Adipose tissue (tissue), 3 donors: Measurements from ENCODE around the gene EXOSC7. TPM values are rescaled to one million over a fixed set of nuclear protein-coding genes. Genes with fewer than 3 reads are reported as not detected.
"Not testable (repeated sequence)": the region's sequence is repeated elsewhere in the genome, so short reads cannot be mapped to it uniquely, and the experiment has no call there.

Experiments used
- H3K27ac ChIP-seq: one replicate; pipeline ENCODE4 v1.5.1; 2013; ENCODE audit warnings: low read depth, low read length
- WGBS, 3 donors: extraction: QIAGEN DNeasy Blood & Tissue Kit; methylation state at CpG; one replicate each; pipeline ENCODE4 v1.1.7; 2013; 5-methylcytosine and 5-hydroxymethylcytosine counted together
- polyA plus RNA-seq, 3 donors: library from polyadenylated mRNA; stranded (reverse); fragments of 200-250 nt; gene quantifications; one replicate each; pipeline ENCODE4 v1.2.3, GENCODE V29; 2013
- donor health status: healthy with polysubstance abuse.
- donor health status: Bipolar disorder and iron deficiency.
- donor health status: healthy.

Gene EXOSC7
- polyA plus RNA-seq, 3 donors, result 17.1 to 24.1 (median 22.8) TPM

DNA sequence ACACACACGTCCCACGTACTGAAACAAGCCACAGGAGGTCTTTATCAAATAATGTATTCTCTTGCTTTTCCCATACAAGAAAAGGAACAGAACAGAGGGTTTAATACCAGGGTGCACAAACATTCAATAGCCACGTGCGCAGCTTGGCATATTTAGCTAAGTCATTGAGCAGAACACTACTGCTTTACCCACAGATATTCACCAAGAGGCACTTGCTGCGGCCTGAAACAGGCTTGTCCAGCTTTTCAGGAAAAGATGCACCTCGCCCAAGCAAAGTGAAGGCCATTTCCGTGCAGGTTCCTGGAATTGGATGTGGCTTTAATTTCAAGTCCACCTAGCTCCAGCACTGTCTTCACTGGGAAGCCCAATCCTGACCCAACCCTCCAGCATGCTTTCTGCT, 17.7 kb upstream of the EXOSC7 start:
- no peak overlapping the region for H3K27ac ChIP-seq
- WGBS, 3 donors, result 88 to 93% (median 91%) methylated on average over 7 of the region's 7 CpGs

DNA sequence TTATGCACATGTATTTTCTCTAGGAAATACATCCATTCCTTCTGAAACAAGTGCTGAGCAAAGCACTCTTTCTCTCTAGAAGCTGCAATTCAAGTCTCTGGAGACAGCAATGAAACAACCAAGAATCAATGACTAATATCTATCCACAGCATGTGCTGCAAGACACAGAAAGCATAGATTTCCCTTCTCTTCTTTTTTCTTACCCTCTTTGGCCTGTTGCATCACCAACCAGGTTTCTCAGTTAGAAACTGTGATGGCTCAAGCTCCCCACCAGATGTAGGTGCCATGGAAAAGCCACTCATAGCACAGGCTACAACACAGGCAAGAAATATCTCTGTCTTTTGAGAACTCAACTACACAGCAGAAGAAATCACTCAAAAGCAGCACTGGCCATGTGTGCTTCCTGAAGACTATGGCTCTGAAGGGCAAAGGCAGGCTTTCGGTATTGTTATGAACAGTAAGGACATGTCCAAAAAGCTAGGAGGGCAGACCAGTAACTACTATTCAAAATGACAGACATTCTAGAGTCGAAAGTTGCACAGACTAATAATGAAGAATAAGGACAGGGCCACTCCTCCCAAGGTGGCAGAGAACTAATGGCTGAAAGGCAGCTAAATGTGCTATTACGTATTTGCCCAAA, 15.5 kb upstream of the EXOSC7 start:
- 91 to 97% (median 95%) methylated on average over 3 of the region's 3 CpGs for WGBS, 3 donors
- no peak overlapping the region for H3K27ac ChIP-seq

DNA sequence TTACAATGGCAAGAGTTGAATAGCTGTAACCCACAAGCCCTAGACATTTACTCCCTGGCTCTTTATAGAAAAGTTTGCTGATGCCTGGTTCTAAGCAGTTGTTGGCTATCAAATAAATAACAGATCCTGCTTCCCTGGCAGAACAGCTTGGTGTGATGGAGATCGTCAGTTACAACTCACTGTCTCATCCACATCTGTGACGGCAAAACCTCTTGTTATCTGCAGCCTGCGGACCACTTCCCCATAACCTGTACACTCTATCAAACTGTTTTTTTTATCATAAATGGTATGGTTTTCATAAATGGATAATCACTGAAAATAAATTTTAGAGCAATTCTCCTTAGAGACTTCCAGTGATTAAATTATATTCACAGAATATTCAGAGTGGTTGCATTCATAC, 14.2 kb upstream of the EXOSC7 start:
- 74 to 88% (median 76%) methylated on average over 3 of the region's 3 CpGs for WGBS, 3 donors
- no peak overlapping the region for H3K27ac ChIP-seq

DNA sequence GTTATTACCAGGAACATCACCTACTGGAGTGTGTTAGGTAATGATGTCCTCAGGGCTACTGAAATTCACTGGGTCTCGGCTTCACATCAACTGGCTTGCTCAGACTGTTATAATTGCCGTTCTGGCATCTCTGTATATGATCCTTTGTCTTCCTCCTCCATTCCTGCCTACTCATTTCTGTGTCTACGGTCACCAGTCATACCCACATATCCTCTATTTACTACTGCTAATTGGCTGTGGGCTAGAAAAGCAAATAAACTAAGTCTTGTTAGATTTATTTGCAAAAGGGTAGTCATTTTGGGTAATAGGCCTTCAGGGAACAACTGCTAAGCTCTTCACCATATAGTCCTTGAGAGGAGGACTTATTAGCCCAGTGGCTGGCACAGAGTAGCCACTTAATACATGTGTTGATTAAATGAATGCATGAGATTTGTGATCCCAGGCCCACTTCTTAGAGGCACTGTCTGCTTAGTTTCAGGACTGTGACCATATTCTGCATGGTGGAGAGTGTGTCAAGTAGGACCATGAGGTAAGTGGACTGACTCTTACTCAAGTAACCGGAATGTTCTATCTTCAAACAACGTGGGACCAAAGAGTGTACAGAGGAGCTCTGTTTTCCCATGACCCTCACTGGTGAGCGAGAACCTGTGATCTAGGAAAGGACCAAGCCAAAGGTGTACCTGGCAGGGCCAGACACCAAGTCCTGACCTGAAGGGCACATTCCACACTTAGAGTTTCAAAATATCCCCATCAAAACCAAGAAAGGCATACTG, 13.2 kb upstream of the EXOSC7 start:
- no peak overlapping the region for H3K27ac ChIP-seq

DNA sequence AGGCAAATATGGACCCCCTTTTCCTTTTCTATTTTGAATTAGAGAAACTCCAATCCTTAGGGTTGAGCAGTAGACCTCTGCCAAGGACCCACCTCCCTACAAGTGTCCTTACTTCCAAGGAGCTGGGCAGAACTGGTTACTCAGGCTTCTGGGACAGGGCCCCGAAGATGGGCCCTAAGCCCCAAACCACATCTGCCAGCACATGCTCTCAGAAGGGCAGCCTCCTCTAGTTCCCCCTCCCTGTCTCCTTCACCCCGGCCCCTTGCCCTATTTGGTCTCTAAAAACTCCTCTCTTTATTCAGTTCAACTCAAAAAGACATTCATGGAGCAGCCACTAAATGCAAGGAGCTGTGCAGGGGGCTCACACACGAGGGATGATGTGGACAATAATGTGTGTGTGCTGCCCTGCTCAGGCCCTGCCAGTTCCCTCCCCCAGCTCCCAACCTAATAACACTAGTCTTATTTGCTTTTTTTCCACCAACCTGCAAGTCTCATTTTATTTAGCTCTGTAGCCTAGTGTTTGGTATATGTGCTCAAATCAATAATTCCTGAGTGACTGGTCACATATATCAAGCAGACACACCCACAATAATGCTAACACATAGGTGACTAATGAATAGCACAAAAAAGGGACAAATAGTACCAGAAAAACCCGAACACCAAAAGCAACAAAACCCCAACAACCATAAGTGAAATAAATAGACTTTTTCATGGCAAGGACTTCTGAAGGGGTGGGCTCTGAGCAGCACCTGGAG, 12.3 kb upstream of the EXOSC7 start:
- 69 to 84% (median 78%) methylated on average over 4 of the region's 4 CpGs for WGBS, 3 donors
- no peak overlapping the region for H3K27ac ChIP-seq

More for the DNA sequence above, 13.2 kb upstream of the EXOSC7 start:
- 76 to 92% (median 82%) methylated on average over 6 of the region's 6 CpGs for WGBS, 3 donors

DNA sequence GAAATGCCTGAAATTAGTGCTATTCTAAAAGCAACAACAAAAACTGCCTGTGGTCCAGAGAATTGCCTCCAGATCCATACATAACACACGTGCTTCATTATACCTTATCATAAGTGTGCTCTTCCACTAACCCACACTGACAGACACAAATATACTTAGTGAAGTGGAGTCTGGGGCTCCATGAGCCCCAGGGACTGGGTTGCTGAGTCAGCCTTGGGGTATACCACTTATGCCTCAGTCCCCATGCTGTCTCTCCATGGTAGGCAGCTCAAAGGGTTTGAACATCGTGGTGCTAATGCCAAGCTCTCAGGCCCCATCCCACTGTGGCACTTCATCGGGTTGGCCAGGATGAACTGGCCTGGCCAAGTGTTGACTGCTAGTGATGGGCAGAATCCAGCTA, 10.9 kb upstream of the EXOSC7 start:
- 85 to 91% (median 88%) methylated on average over 3 of the region's 3 CpGs for WGBS, 3 donors
- H3K27ac ChIP-seq, result no peak overlapping the region

DNA sequence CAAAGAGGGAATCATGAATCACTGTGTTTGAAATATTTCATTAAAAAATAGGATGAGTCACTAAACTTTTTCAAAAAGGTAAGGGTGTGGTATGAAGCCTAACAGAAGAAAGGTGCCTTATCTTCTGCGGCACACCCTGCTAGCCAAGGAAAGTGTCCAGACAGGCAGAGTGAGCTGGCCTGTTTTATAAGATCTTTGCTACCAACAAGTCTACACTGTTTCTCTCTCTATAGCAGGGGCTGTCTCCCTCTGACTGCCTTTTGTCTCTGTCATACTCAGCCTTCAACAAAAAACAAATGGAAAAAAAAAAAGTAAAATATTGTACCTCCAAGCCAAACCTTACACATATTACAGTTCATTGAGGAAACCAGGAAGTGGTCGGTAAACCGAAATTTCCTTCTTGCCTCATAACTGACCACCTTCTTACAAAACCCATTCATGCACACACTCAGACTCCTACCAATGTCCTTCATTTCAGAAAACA, 9.2 kb upstream of the EXOSC7 start:
- no peak overlapping the region for H3K27ac ChIP-seq
- 48 to 84% (median 54%) methylated on average over 3 of the region's 3 CpGs for WGBS, 3 donors

DNA sequence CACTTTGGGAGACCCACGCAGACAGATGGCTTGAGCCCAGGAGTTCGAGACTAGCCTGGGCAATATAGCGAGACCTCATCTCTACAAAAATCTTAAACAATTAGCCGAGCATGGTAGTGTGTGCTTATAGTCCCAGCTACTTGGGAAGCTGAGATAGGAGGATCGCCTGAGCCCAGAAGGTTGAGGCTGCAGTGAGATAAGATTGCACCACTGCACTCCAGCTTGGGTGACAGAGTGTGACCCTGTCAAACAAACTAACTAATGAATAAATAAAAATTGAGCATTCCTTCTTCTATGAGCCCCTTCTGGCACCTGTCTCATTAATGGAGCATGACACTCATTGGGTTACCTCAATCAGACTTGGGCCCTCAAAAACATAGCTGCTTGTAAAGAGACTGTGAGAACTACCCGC, 7.6 kb upstream of the EXOSC7 start:
- no peak overlapping the region for H3K27ac ChIP-seq
- 88 to 92% (median 92%) methylated on average over 6 of the region's 6 CpGs for WGBS, 3 donors

DNA sequence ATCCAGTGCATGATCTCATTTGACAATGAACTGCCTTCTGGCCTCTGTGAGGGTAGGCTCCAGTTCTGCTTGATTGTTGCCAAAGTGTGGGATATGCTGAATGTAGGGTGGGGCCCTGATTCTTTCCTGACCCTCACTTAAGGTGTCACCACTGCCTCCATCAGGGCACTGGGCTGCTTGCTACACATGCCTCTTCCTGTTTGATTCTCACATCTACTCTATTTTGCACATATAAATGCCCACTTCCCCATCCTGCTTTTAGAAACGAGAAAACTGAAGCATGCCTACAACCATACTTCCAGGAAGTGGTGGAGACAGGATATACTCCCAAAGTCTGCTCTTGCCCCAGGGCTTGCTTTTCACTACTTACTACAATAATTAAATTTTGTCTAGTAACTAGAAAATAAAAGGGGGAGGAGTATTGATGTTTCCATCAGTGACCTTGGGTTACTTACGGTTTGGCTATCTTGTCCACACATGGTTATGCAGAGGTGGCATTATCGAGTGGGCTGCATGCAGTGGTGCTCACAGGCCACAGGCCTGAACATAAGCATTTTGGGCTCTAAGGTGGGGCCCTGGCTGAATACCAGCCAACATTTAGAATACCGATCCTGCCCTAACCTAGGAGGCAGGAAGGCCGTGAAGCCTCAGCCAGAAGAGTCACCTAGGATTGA, 6.8 kb upstream of the EXOSC7 start:
- no peak overlapping the region for H3K27ac ChIP-seq
- WGBS, 3 donors, result 72 to 78% (median 76%) methylated on average over 5 of the region's 5 CpGs

DNA sequence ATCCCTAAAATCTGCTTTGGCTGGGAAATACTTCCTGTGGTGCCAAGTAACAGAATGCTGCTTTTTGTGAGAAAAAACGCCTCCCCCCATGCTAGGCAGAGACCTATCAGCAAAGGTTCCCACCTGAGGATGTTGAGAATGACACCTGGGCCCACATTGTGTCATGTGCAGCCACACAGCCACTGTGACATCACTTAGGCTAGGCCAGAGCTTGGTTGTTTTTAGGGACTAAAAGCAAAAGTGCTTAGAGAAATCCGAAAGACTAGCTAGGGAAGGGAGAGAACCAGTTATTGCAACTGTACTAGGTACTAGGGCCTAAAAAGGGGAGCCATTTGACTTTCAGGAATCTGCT, 6.2 kb upstream of the EXOSC7 start:
- 73 to 78% (median 75%) methylated on average over 2 of the region's 2 CpGs for WGBS, 3 donors
- H3K27ac ChIP-seq, result no peak overlapping the region

DNA sequence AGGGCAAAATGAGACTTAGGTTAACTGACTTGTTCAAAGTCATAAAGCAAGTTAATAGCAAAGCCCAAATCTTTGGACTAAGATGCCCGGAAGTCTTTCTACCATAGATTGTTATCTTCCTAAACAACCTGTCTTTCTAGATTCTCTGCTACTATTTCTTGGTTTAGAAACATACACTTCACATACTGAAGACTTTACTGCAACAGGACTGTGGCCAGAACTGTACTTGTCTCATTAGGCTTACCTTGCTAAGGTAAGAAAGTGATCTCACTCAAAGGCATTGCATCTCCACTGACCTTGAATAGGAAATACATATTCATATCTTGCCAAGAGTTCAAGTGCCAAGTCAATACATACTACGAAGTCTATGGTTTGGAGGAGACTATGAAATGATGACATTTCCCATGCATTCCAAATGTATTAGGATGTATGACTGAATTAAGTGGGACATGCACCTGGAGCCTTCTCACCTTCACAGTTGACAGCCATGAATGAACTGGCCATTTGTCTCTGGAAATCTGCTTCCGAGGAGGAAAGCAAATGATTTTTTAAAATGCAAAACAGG, 5.0 kb upstream of the EXOSC7 start:
- WGBS, 3 donors, result 51 to 84% (median 74%) methylated on average over 3 of the region's 3 CpGs
- H3K27ac ChIP-seq, result no peak overlapping the region

DNA sequence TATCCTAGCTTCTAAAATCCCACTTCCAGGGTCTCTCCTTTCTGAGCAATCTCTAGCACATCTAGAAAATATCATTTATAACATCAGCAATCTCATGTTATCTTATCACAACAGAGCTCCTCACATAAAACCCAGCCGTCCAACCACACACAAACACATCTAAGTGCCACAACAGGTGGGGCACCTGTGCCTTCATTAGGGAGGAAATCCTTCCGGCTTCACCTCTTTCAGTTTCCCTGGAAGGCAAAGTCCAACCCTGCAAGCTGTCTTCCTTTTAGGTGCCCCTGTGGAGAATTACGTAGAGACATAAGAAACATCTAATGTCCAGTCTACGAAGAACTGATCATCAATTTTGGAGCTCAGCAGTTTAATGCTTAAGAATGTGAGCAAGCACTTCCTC, 1.6 kb upstream of the EXOSC7 start:
- WGBS, 3 donors, result 54 to 81% (median 72%) methylated on average over 4 of the region's 4 CpGs
- no peak overlapping the region for H3K27ac ChIP-seq

DNA sequence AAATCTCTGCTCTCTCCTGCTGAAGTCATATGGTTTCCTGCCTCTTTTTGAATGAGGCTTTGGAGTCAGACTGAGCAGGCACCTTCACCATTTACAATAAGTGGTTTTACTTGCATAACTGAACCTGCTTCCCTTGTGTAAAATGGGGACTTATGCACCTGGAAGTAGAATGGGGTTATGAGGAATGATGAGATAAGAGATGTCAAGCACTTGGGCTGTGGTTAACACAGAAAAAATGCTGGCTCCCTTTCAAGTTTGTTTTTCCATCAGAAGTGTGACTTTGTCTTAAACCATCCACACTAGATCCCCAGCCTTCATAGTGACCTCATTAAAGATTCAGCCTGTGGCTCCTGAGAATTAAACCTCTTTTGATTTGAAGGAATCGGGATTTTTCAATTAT, 5.2 kb downstream of the EXOSC7 start:
- 57 to 93% (median 87%) methylated on average over 1 of the region's 1 CpG for WGBS, 3 donors
- H3K27ac ChIP-seq, result no peak overlapping the region

DNA sequence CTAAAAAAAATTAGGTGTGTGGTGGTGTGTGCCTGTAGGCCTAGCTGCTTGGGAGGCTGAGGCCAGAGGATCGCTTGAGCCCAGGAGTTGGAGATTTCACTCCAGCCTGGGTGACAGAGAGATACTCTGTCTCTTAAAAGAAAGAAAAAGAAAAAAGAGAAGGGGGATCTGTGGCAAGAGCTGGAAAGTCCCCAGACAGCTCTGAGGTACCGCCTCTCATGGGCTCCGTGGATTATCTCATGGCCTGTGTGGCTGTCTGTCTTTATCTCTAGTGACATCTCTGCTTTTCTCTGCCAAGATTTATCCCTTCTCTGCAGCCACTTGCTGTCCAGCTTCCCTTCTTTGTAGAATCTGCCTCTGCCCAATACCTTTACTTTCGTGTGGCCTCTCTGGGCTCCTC, 5.7 kb downstream of the EXOSC7 start:
- 68 to 87% (median 79%) methylated on average over 4 of the region's 4 CpGs for WGBS, 3 donors
- no peak overlapping the region for H3K27ac ChIP-seq

DNA sequence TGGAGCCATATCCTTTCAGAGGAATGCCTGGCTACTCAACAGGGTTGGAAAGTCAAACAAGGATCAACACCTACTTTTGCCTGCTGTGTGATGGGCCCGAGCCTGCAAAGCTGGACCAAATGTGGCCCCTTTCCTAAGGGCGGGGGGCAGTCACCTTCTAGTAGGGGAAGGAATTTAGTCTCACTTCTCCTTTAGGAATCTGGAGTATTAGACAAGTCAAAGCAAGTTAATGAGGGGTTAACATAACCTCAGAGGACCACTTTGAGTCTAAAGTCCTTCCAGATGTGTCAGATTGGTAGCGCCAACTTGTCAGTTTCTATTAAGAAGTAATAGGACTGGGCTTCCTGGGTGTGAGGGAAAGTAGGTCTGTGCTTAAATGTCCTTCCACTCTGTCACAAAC, 6.8 kb downstream of the EXOSC7 start:
- 79 to 90% (median 85%) methylated on average over 3 of the region's 3 CpGs for WGBS, 3 donors
- H3K27ac ChIP-seq, result no peak overlapping the region

DNA sequence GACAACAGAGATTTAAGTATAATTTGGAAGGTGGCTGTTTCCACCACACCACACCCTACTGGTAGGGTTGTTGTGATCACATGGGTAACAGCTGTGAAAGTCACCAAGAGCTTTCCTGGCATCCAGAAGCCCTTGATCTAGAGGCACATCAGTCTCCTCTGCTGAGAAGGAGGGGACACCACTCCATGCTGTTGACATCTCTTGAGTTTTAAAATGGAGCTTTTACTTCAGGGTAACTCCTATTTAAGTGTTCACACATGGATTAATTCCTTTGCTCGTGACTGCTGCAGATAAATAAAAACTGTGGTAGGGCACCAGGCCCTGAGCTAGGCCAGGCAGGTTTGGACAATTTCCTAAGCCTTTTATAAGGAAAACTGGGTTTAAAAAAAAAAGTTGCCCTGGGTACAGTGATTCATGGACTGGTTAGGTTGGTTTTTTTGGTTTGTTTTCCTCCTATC, 7.5 kb downstream of the EXOSC7 start:
- H3K27ac ChIP-seq, result no peak overlapping the region

DNA sequence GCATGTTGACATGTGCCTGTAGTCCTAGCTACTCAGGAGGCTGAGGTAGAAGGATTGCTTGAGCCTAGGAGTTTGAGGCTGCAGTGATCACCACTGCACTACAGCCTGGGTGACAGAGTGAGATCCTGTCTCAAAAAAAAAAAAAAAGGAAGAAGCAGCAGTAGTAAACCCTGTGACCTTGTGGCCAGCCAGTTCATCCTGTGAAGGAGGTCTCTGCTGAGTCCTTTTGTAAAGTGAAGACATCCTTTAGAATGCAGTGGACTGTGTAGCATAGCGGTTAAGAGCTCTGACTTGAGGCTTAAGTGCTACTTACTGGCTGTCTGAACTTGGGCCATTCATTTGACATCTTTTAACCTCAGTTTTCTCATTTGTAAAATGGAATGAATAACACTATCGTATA, 8.3 kb downstream of the EXOSC7 start:
- 88 to 99% (median 93%) methylated on average over 2 of the region's 2 CpGs for WGBS, 3 donors
- H3K27ac ChIP-seq, result no peak overlapping the region

More for the DNA sequence above, 7.5 kb downstream of the EXOSC7 start:
- 26 to 89% (median 85%) methylated on average over 1 of the region's 1 CpG for WGBS, 3 donors

DNA sequence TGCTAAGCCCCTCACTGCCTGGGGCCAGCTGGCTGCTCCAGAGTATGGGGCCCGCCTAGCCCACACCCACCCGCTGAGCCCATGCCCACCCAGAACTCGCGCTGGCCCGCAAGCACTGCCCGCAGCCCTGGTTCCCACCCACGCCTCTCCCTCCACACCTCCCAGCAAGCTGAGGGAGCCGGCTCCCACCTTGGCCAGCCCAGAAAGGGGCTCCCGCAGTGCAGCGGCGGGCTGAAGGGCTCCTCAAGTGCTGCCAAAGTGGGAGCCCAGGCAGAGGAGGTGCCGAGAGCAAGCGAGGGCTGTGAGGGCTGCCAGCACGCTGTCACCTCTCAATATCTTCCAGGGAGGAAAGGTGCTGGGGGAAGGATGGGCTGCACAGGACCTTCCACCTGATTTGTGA, 10.3 kb downstream of the EXOSC7 start:
- H3K27ac ChIP-seq, result not testable (repeated sequence)
- WGBS, 3 donors, result 94 to 98% (median 96%) methylated on average over 14 of the region's 14 CpGs
